IMR-90 (cell line): ENCODE results near the gene PCIF1. TPM values are rescaled to one million over a fixed set of nuclear protein-coding genes. Genes with fewer than 3 reads are reported as not detected.

Experiments used
- CEBPB ChIP-seq: IDR thresholded peaks from 2 replicates; pipeline ENCODE4 v1.6.1; 2012; ENCODE audit warnings: low read depth, low read length, improper control_type of control experiment
- MAZ ChIP-seq: IDR thresholded peaks from 2 replicates; pipeline ENCODE4 v1.6.1; 2012; ENCODE audit warnings: low read depth, mild to moderate bottlenecking, low read length, improper control_type of control experiment, moderate library complexity, borderline replicate concordance
- RFX5 ChIP-seq: IDR thresholded peaks from 2 replicates; pipeline ENCODE4 v1.8.0; 2012; ENCODE audit warnings: low read depth, mild to moderate bottlenecking, low read length, moderate library complexity
- polyA plus RNA-seq, 3 experiments: library from polyadenylated mRNA; depleted of rRNA; stranded (reverse); fragments of >200 nt; gene quantifications; 2 replicates each; pipeline ENCODE4 v1.2.3, GENCODE V29; 2012; ENCODE audit warnings: low replicate concordance in 1 of 3
- total RNA-seq: library from RNA; depleted of rRNA; stranded (reverse); fragments of >200 nt; gene quantifications from 2 replicates; pipeline ENCODE4 v1.2.3, GENCODE V29; 2012

Gene PCIF1
- total and polyA plus RNA-seq, 2 of the 4 experiments (the other 2 are of a cell fraction) = 5.4 to 18.3 TPM

GRCh38 chr20:45909817-45910669 lies 24.4 kb upstream of the PCIF1 start (continued):
- TF ChIP-seq RFX5 = no peak
- TF ChIP-seq MAZ = no peak
- TF ChIP-seq CEBPB = no peak
